Measurements from ENCODE around the gene TOMM5.

DNA sequence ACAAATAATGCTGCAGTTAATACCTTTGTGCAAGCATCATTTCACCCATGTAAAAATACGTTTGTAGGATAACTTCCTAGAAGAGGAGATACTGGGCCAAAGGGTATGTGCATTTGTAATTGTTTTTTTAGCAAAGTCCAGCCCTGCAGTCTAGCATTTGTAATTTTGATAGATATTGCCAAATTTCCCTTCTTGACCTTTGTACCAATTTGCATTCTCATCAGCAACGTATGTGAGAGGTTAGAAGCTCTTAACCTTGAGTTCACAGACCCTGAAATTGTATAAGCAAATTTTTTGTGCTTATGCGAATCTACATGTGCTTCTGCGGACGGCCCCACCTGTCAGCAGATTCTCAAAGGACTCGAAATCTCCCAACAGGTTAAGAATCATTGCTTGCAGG, 18.6 kb upstream of the TOMM5 start:
- TF ChIP-seq, protein P1, sequence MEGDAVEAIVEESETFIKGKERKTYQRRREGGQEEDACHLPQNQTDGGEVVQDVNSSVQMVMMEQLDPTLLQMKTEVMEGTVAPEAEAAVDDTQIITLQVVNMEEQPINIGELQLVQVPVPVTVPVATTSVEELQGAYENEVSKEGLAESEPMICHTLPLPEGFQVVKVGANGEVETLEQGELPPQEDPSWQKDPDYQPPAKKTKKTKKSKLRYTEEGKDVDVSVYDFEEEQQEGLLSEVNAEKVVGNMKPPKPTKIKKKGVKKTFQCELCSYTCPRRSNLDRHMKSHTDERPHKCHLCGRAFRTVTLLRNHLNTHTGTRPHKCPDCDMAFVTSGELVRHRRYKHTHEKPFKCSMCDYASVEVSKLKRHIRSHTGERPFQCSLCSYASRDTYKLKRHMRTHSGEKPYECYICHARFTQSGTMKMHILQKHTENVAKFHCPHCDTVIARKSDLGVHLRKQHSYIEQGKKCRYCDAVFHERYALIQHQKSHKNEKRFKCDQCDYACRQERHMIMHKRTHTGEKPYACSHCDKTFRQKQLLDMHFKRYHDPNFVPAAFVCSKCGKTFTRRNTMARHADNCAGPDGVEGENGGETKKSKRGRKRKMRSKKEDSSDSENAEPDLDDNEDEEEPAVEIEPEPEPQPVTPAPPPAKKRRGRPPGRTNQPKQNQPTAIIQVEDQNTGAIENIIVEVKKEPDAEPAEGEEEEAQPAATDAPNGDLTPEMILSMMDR (IDR thresholded peaks at IDR 0.05) = no peak
- TF ChIP-seq POLR2A (IDR thresholded peaks at IDR 0.05) = no peak
